Left forelimb (tissue), 1 donor: Measurements from ENCODE around the gene AGPAT2.

Experiments
- DNase-seq: peaks from one replicate; pipeline ENCODE4 v3.0.0-alpha.2; 2018; ENCODE audit warnings: low spot score

AGPAT2 gene

GRCh38 chr9:136661641-136662325, 25.5 kb downstream of the AGPAT2 start:
- DNase-seq = no peak

DNA sequence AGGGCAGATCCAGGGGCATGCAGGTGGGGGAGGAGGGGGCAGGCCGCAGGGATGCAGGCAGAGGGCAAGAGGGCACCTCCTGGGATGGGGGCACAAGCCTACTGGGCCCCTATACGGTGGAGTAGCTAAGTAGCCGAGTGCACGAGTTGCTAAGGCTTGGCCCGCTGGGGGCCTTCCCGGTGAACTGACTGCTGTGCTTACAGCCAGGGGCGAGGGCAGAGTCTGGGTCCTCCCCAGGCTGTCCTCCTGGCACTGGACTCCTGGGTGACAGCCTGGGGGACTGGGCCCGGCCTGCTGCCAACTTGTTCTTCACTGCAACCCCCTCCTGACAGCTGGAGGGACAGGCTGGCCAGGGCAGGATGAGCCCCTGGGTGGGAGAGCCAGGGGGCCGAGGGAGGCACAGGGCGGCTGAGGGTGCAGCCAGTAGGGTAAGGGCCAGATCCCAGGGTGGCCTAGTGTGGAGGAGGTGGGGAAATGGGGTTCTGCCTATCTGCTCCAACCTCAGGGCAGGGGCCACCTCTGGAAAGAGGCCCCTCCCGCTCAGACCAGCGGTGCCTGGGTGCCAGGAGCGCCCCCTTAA, 26.2 kb downstream of the AGPAT2 start:
- no peak for DNase-seq

DNA sequence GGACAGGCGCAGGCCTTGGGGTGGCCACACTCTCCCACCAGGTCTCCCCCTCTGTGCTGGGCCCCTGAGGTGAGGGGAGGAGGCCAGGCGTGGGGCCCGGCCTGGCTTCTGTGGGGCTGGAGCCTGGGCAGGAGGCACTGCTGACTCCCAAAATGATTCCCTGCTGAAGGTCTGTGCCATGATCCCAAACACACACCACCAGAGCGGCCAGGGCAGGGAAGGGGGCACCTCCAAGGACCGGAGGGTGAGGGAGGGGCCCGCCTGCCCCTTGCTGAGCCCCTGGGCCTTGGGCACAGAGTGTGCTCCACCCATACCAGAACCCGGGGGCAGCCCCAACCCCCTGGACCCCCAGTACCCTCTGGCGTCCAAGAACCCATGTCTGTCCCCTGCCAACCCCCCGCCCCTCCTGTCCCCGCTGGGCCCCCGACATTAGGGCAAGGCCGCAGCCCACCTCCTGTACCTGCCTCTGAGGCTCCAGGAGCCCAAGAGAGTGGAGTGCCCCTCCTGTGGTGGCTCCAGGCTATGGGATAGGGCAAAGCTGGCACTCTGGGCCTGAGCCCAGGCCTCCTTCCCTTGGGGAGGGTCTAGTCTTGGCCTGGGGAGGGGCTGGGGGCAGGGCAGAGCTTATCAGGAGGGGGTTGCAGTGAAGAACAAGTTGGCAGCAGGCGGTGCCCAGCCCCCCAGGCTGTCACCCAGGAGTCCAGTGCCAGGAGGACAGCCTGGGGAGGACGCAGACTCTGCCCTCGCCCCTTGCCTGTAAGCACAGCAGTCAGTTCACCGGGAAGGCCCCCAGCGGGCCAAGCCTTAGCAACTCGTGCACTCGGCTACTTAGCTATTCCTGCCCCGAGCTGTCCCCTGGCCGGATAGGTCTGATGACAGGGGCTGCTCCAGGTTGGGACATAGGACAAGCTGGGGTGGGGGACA, 27.1 kb downstream of the AGPAT2 start:
- DNase-seq = no peak

DNA sequence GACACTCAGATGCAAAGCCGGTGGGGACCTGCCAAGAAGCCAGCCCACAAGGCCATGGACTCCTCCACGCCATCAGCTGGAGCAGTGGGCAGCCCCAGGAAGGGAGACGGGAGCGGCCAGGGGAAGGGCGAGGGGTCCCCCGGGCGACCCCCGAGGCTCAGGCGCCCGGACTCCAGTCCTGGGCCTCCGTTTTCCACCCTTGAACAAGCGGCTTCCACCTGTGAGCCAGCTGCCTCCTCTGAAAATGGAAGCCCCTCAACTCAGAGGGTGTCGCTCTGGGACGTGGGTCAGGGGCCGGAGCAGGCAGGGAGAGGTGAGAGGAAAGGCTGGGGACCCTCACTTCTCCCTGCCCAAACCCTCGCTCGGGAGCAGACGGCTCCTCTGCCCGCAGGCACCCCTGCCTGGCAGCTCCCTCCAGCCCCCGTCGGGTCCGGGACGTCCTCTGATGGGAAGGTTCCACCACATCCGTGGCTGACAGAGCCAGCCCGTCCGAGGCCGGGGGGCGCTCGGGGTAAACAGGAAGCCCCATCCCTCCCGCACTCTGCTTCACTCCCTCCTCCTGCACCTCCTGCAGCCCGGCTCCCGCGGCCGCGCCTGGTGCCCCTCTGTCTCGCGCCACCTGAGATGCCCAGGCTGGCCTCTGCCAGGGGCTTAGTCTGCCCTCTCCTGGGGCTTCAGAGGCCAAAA, 28.3 kb downstream of the AGPAT2 start:
- DNase-seq = no peak

DNA sequence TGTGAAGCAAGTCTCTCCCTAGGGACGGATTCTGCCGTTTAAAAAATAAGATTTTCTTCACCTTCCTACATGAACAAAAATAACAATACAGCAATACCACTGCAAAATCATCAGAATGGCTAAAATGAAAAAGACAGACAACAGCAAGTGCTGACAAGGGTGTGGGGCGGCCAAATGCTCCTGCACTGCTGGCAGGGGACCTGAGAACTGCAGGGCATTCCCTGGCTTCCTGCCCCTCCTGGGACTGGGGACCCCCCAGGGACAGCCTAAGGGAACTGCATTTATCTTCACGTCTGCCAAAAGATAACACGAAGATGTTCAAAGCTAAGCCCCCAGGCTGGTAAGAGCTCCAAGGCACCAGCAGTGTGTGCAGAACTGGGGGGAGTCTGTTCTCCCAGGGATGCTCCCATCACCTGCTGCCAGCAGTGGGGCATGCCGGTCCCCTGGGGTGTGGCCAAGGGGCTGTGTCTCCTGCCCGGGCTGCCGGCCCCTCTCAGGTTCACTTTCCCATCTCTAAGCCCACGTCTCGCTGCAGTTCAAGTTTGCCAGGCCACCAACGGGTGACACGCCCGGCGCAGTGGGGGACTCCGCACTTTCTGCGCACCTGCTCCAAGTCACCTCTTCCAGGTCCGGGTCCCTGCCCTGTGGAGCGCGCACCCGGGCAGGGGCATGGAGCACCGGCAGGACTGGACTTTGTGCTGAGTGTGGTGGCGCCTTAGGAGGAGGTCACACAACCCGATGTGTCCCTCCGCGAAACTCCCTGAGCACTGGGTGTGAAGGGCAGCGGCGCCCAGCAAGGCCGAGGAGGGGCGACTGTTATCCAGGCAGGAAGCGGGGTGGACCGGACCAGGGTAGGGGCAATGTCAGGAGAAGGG, 29.0 kb downstream of the AGPAT2 start:
- DNase-seq = no peak

- no peak for DNase-seq
These were observed 30.3 kb downstream of the AGPAT2 start for GRCh38 chr9:136656795-136657611.

DNA sequence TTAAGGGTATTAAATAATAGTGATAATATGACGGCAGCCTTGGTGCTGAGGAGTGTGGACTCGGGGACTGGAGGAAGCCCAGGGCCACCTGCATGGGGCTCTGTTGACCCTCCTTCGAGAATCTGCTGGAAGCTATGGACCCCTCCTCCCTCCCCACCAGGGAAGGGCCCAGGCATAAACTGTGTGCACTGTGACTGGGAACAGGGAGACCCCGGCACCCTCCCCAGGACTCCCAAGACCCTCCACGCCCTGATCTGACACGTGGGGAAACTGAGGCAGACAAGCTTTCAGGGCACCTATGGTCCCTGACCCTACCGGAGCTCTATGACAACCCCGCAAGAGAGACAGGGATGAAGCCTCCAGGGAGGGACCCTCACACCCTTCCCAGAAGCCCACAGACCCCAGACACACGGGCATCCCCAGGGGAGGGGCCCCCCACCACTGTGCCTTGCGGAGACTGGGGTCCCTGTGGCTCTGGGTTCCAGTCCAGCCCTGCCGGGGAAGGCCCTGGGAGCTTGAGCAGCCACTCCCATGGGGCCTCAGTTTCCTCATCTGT, 31.0 kb downstream of the AGPAT2 start:
- no peak for DNase-seq

DNA sequence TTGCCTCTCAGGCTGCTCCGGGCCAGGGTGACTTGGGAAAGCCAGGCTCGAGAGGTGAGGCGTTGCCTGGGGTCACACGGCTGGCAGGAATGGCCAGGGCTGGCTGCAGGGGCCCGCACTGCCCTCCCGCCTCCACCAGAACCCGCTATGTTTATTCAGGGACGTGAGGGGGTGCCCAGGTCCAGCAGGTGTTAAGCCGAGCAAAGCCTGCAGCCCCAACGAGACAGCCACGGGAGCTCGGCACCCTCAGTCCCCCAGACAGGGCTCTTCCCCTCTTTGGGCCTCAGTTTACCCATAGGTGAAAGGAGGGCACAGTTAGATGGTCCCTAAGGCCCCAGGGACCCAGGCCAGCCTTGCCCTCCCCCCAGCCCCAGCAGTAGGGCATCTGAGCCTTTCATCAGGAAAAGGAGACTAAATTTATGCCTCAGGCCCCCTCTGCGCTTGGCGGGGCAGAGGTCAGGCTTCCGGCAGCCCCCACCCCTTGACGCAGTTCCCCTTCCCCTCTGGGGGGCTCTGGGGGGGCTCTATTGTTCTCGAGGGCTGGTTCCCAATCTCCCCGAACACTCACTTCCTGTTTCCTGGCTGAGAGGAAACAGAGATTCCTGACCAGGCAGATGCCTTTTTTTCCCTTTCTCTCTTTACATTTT, 31.6 kb downstream of the AGPAT2 start:
- no peak for DNase-seq

GRCh38 chr9:136654820-136655535, 32.3 kb downstream of the AGPAT2 start:
- DNase-seq = no peak

DNA sequence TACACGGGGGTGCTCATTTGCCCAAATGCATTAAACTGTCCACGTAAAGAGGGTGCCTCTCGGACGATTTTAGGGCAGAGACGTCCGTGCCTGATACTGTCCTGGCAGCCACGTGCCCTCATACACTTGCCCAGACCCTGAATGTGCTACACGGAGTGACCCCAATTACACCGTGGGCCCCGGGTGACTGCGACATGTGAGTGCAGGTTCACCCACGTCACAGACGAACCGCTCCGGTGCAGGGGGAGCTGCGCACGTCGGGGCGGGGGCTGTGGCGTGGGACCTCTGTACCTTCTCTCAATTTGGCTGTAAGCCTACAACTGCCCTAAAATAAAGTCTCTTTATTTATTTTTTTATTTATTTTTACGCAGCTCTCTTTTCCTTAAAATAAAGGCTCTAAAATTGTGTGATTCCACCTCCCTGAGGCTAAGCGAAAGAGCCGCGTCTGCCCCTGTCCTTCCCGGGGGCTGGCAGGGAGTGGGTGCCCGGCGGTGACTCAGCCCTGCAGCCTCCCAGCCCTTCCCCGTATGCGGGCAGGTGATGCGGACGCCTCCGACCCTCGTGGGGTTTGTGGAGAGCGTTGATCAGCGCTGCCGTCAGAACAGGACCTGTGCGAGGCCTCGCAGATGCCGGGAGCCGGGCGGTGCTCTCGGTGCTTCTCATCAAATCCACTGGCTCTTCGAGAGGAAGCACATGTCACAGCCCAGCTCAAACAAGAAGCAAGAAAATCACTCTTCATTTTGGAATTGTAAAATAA, 33.8 kb downstream of the AGPAT2 start:
- no peak for DNase-seq

GRCh38 chr9:136651860-136652259, 35.4 kb downstream of the AGPAT2 start:
- no peak for DNase-seq

GRCh38 chr9:136650648-136651047, 36.6 kb downstream of the AGPAT2 start:
- no peak for DNase-seq

DNA sequence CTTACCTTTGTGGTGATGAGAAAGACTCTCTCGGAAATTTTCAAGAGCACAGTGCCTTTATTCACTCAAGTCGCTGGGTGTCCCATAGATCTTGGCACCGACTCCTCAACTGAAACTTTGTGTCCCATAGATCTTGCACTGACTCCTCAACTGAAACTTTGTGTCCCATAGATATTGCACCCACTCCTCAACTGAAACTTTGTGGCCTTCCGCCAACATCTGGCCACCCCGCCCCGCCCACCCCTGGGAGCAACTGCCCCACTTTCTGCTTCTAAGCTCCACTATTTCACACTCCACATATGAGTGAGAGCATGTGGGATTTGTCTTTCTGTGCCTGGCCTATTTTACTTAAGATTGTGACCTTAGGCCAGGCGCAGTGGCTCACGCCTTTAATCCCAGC, 37.2 kb downstream of the AGPAT2 start:
- DNase-seq = no peak

DNA sequence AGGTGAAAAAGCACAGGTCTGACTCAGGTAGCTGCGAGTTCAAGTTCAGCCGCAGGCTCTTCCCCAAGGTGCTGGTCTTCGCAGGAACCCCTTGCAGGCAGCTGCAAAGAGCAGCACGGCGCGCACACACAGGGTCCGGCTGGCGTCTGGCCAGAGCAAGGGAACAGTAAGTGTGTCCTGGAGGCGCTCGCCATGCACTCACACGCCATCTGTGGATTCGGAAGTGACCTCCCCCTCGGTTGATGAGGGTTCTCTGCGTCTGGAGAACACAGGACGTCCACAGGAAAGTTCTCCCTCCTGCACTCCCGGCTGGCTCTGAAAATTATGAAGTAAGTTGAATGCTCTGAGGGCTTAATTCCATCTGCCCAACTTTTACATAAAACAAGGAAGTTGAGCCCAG, 38.5 kb downstream of the AGPAT2 start:
- no peak for DNase-seq

DNA sequence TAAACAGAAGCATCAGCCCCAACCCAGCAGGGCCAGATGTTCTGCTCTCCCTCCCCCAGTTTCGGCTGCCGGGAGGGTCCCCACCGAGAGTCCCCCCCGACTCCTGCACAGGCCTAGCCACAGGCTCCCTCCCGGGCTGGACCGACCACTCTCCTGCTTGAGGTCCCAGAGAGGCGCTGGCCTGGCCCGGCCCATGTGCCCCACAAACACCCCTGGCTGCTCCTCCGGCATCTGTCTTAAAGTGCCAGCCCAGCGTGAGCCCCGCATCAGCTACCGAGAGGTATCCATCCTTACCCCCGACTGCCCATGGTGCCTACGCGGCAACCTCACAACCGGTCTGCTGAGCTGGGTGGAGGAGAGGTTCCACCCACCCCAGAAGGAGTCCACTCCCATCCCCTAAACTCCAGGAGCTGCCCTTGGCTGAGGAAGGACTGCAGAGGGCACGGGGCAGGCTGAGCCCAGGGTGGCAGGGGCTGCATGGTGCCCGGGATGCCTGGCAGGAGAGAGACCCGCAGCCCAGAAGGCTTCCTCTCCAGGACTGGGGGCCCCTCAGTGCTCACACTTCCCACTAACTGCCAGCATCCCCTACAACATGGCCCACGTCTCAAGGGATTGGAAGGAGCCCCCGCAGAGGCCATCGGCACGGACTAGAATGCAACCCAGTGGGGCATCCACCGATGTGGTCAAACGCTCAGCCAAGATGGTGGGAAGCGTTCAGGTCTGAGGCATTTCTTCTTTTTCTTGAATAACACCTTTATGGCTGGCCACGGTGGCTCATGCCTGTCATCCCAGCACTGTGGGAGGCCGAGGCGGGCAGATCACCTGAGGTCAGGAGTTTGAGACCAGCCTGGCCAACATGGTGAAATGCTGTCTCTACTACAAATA, 40.2 kb downstream of the AGPAT2 start:
- DNase-seq = no peak

GRCh38 chr9:136645903-136646754, 41.1 kb downstream of the AGPAT2 start:
- DNase-seq = no peak
